HG02870 (cell line): Measurements from ENCODE around the gene HADH.
"Not testable (repeated sequence)": the region's sequence is repeated elsewhere in the genome, so short reads cannot be mapped to it uniquely, and the experiment has no call there.

Source experiments
- ATAC-seq: cut with Tn5 transposase; IDR thresholded peaks from one replicate; pipeline ENCODE4 v1.9.1; 2021; ENCODE audit warnings: mild to moderate bottlenecking, moderate library complexity; ENCODE audit not compliant: unreplicated experiment

Gene HADH

GRCh38 chr4:108029731-108030130 lies 40.0 kb downstream of the HADH start:
- ATAC-seq = no peak

- peak; percentile 95 for ATAC-seq
Measured at GRCh38 chr4:108030332-108030731, 40.6 kb downstream of the HADH start.

- no peak for ATAC-seq
Measured at GRCh38 chr4:108031427-108032083, 41.9 kb downstream of the HADH start.

GRCh38 chr4:108033348-108033747 lies 43.7 kb downstream of the HADH start:
- ATAC-seq = no peak

GRCh38 chr4:108034565-108034964 lies 44.9 kb downstream of the HADH start:
- ATAC-seq = no peak

GRCh38 chr4:108035691-108036090 lies 46.0 kb downstream of the HADH start:
- ATAC-seq = no peak

- peak; percentile 91 for ATAC-seq
Measured at GRCh38 chr4:108036213-108036612, 46.5 kb downstream of the HADH start.

- no peak for ATAC-seq
Measured at GRCh38 chr4:108037884-108038283, 48.2 kb downstream of the HADH start.

- no peak for ATAC-seq
Measured at GRCh38 chr4:108042927-108043326, 53.2 kb downstream of the HADH start.

- no peak for ATAC-seq
Measured at GRCh38 chr4:108043526-108043925, 53.8 kb downstream of the HADH start.

GRCh38 chr4:108044951-108045686 lies 55.4 kb downstream of the HADH start:
- ATAC-seq = no peak

GRCh38 chr4:108045687-108046024 lies 56.0 kb downstream of the HADH start:
- no peak for ATAC-seq

- no peak for ATAC-seq
Measured at GRCh38 chr4:108047199-108047598, 57.5 kb downstream of the HADH start.

- ATAC-seq = no peak
Measured at GRCh38 chr4:108048157-108048556, 58.5 kb downstream of the HADH start.

GRCh38 chr4:108048997-108049396 lies 59.3 kb downstream of the HADH start:
- ATAC-seq = no peak

- no peak for ATAC-seq
Measured at GRCh38 chr4:108049406-108049805, 59.7 kb downstream of the HADH start.

GRCh38 chr4:108050166-108051111 lies 60.8 kb downstream of the HADH start:
- not testable (repeated sequence) for ATAC-seq

GRCh38 chr4:108051343-108051742 lies 61.7 kb downstream of the HADH start:
- no peak for ATAC-seq

- ATAC-seq = no peak
Measured at GRCh38 chr4:108052558-108053120, 63.0 kb downstream of the HADH start.

GRCh38 chr4:108053251-108053711 lies 63.6 kb downstream of the HADH start:
- peak; percentile 80 for ATAC-seq

GRCh38 chr4:108054025-108054638 lies 64.4 kb downstream of the HADH start:
- no peak for ATAC-seq
